ENCODE results near the gene ITGA11.

Gene ITGA11

DNA sequence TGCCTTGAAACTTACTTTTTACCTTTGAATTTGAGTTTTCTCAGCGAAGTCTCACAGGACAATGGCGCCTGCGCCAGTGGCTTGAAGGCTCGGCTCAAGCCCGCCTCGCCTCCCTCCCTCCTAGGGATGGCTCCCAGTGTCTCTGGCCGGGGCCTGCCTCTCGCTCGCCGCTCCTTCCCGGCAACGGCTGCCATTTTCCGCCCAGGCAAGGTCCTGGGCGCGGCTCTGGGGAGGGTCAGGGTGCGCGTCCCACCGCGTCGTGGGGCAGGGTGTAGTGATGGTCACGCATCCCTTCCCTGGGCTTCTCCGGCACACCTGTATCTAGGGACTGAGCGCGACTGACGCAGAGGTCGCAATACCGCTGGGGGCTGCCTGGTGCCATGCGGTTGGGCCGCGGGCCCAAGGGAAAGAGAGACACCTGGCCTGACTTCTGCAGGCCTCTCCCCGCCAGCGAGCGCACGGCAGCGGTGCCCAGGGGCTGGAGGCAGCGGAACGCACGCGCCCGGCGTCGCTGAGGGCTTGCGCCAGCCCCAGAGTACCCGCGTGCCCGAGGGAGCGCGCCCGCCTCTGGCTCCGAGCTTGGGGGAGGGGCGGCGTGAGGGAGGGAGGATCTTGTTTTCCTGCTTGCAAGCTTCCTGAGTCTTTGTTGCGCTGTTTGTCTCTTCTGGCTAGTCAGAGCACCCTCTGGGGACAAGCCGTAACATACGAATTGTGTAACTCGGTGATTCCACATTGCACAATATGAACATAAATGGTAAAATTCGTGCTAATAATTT lies 175.1 kb downstream of the ITGA11 start:
- TF ChIP-seq, protein P1, sequence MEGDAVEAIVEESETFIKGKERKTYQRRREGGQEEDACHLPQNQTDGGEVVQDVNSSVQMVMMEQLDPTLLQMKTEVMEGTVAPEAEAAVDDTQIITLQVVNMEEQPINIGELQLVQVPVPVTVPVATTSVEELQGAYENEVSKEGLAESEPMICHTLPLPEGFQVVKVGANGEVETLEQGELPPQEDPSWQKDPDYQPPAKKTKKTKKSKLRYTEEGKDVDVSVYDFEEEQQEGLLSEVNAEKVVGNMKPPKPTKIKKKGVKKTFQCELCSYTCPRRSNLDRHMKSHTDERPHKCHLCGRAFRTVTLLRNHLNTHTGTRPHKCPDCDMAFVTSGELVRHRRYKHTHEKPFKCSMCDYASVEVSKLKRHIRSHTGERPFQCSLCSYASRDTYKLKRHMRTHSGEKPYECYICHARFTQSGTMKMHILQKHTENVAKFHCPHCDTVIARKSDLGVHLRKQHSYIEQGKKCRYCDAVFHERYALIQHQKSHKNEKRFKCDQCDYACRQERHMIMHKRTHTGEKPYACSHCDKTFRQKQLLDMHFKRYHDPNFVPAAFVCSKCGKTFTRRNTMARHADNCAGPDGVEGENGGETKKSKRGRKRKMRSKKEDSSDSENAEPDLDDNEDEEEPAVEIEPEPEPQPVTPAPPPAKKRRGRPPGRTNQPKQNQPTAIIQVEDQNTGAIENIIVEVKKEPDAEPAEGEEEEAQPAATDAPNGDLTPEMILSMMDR (IDR thresholded peaks at IDR 0.05), result no peak

DNA sequence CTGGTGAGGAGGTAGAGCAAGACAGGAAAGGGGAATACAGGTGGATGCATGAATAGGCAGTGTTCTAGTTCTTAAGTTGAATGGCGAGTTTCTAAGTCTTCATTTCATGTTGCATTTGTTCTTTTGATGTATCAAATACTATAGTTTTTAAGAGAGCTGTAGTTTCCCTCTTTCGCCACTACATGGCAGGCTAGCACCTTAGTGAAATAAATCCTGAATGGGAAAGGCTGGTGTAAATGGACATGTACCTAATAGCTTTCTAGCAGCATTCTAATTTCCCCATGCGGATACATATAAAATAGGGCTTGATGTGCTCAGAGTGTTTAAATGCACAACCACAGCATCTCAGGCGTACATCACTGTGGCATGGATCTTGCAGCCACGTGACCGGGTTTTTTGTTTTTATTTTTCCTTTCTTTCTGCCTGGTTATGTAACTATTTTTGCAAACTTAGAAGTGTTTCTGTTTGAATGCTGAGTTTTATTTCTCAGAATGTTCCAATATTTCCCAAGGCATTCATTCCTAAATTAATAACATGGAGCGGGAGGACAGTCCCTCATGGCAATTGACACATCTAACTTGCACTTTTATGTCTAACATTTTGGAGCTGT lies 178.9 kb downstream of the ITGA11 start:
- TF ChIP-seq, protein P1 (IDR thresholded peaks at IDR 0.05), result peak; percentile 86

DNA sequence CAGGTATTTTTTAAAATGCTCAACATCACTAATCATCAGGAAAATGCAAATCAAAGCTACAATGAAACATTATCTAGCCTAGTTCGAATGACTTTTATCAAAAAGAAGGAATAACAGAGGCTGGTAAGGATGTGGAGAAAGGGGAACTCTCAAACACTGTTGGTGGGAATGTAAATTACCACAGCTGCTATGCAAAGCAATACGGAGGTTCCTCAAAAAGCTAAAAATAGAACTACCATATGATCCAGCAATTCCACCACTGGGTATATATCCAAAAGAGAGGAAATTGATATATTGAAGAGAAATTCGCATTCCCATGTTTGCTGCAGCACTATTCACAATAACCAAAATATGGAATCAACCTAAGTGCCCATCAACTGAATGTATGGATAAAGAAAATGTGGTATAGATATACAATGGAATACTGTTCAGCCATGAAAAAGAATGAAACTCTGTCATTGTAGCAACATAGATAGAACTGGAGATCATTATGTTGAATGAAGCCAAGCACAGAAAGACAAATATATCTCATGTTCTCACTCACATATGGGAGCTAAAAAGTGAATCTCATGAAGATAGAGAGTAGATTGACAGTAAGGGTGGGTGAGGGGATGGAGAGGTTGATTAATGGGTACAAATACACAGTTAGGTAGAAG lies 182.8 kb downstream of the ITGA11 start:
- TF ChIP-seq, protein P1 (IDR thresholded peaks at IDR 0.05), result no peak
